Measurements from ENCODE around the gene BORCS6. TPM values are rescaled to one million over a fixed set of nuclear protein-coding genes. Genes with fewer than 3 reads are reported as not detected.
A peak's percentile ranks its signal among the peaks of the same experiment; 100 is the strongest.

BORCS6 gene
- total and polyA plus RNA-seq, 9 of the 15 experiments (the other 6 are each of a cell fraction or from before 2014, with no cell fraction given), result 0.01 to 7.4 (median 2.3) TPM

- TF ChIP-seq GTF2E2 (tag; IDR thresholded peaks at IDR 0.05), result peak; percentile 41; the same call in 1 of the 2 replicates
- no peak for TF ChIP-seq HNRNPK (IDR thresholded peaks at IDR 0.05; ENCODE audit: low read depth, low read length, poor library complexity, severe bottlenecking)
- no peak for TF ChIP-seq SPI1 (IDR thresholded peaks at IDR 0.05; ENCODE audit: borderline replicate concordance, low read depth, low read length)
- TF ChIP-seq ZNF584 (CRISPR knock-in tag; IDR thresholded peaks at IDR 0.05; ENCODE audit: low read depth), result no peak
- TF ChIP-seq ELK3 (CRISPR knock-in tag; IDR thresholded peaks at IDR 0.05), result 0 out of 2 replicates have a peak, but pooled peaks have one; percentile 28
- TF ChIP-seq ARID4B (CRISPR knock-in tag; IDR thresholded peaks at IDR 0.05), result no peak
- TF ChIP-seq SMAD4 (CRISPR knock-in tag; conservative IDR thresholded peaks at IDR 0.05), result 0 out of 2 replicates have a peak, but pooled peaks have one; percentile 17
- peak; percentile 43 to 61 (median 50); a peak in 5 of 6 replicates for TF ChIP-seq CTCF (IDR thresholded peaks at IDR 0.05 in 2 of 3, conservative IDR thresholded peaks at IDR 0.05 in 1 of 3; ENCODE audit: insufficient read depth in 2 of 3, low read depth in 1 of 3, low read length in 3 of 3)
- peak; percentile 72; the same call in 1 of the 2 replicates for TF ChIP-seq ZBTB9 (CRISPR knock-in tag; IDR thresholded peaks at IDR 0.05)
- peak; percentile 76; the same call in 1 of the 2 replicates for TF ChIP-seq ZNF311 (CRISPR knock-in tag; IDR thresholded peaks at IDR 0.05)
- no peak for TF ChIP-seq NFE2 (IDR thresholded peaks at IDR 0.05; ENCODE audit: low read depth)
- 0 out of 4 replicates have a peak, but pooled peaks of 1 of the 2 experiments have one; percentile 9 for TF ChIP-seq UBTF (IDR thresholded peaks at IDR 0.05; ENCODE audit: borderline replicate concordance in 1 of 2, low read depth in 2 of 2, low read length in 2 of 2)
- TF ChIP-seq YBX1 (IDR thresholded peaks at IDR 0.05), result no peak
Measured at GRCh38 chr17:8223356-8224126, 33.6 kb upstream of the BORCS6 start (continued).
